Aorta (tissue), 5 donors: ENCODE results near the gene TEX52. TPM values are rescaled to one million over a fixed set of nuclear protein-coding genes. Genes with fewer than 3 reads are reported as not detected.
"Not testable (repeated sequence)": the region's sequence is repeated elsewhere in the genome, so short reads cannot be mapped to it uniquely, and the experiment has no call there.

Experiments
- ATAC-seq: fragments of 200-7000 bp; cut with Tn5 transposase; one replicate; pipeline ENCODE4 v1.9.1; 2022; ENCODE audit warnings: moderate library complexity; ENCODE audit not compliant: low FRiP score
- DNase-seq, 2 donors: peaks; one replicate each; pipeline ENCODE4 v3.0.0-alpha.2; 2020
- H3K27ac ChIP-seq, 2 donors: one replicate each; pipeline ENCODE4 v1.5.1; 2013; ENCODE audit warnings: low read length in 2 of 2, mild to moderate bottlenecking in 2 of 2, moderate library complexity in 2 of 2, control low read depth in 1 of 2, inconsistent platforms in 1 of 2, low read depth in 1 of 2
- H3K27me3 ChIP-seq, 2 donors: one replicate each; pipeline ENCODE4 v1.6.1; 2013; ENCODE audit warnings: control low read depth in 1 of 2, low read length in 1 of 2, mild to moderate bottlenecking in 1 of 2, moderate library complexity in 1 of 2; ENCODE audit not compliant: insufficient read depth in 2 of 2, control insufficient read depth in 1 of 2
- H3K36me3 ChIP-seq, 2 donors: one replicate each; pipeline ENCODE4 v1.6.1; 2013; ENCODE audit warnings: control low read depth in 1 of 2, low read length in 1 of 2, mild to moderate bottlenecking in 1 of 2; ENCODE audit not compliant: insufficient read depth in 2 of 2, control insufficient read depth in 1 of 2
- H3K4me1 ChIP-seq, 2 donors: one replicate each; pipeline ENCODE4 v1.6.1; 2013; ENCODE audit warnings: low read length in 2 of 2, control low read depth in 1 of 2, mild to moderate bottlenecking in 1 of 2, moderate library complexity in 1 of 2; ENCODE audit not compliant: insufficient read depth in 2 of 2, control insufficient read depth in 1 of 2
- H3K4me3 ChIP-seq, 2 donors: one replicate each; pipeline ENCODE4 v1.5.1; 2013; ENCODE audit warnings: low read length in 2 of 2, control low read depth in 1 of 2, mild to moderate bottlenecking in 1 of 2
- H3K9me3 ChIP-seq: one replicate; pipeline ENCODE4 v1.6.1; 2013; ENCODE audit warnings: mild to moderate bottlenecking, low read length; ENCODE audit not compliant: control insufficient read depth
- WGBS, 2 donors: extraction: QIAGEN DNeasy Blood & Tissue Kit; methylation state at CpG; one replicate each; pipeline ENCODE4 v1.1.7; 2013; 5-methylcytosine and 5-hydroxymethylcytosine counted together
- intact Hi-C, 2 donors: fragments of 100-400 bp; cut with DNase I; formaldehyde crosslinking; loops; one replicate each; pipeline versions ENCODE4 v1.14.2 to v1.15.0; 2022
- polyA plus RNA-seq, 2 donors: library from polyadenylated mRNA; stranded (reverse); fragments of 200-250 nt; gene quantifications; one replicate each; pipeline ENCODE4 v1.2.3, GENCODE V29; 2013
- total RNA-seq, 2 donors: library from RNA; stranded (reverse); fragmentation: NEBNext Ultra II Directional; extraction: Animal tissue kit (Norgen Biotek cat#: 25700); gene quantifications; one replicate each; pipeline ENCODE4 v1.2.1, GENCODE V29; 2021
- donor health status: healthy with polysubstance abuse.
- donor health status: Bipolar disorder and iron deficiency.
- donor health status: DM: no; HTN: no; CAD: no.
- donor health status: DM: no; HTN: no; CAD: no.
- donor health status: DM: yes; HTN: yes; CAD: no.

Gene TEX52
- total and polyA plus RNA-seq, 4 donors: not detected

- Histone ChIP-seq H3K27ac (peak within 1 kb of the TSS in 1 of 2 donors; percentile 80), H3K9me3 (no peaks in the 10 kb centered on the region), H3K4me1 (no peaks in the 10 kb centered on the region), H3K36me3 (no peaks in the 10 kb centered on the region), H3K4me3 (peak within 1 kb of the TSS; percentile 87 to 97), H3K27me3 (no peaks in the 10 kb centered on the region)
- ATAC-seq: peak; percentile 95
- 1% methylated on average over 54 to 70 of the region's 70 CpGs for WGBS, 2 donors
- DNase-seq: peak; percentile 94 to 96
- intact Hi-C loops: no loop called here
Observed at GRCh38 chr12:2877047-2877952, 20.5 kb upstream of the TEX52 start, which contains the start of the genes FOXM1 and RHNO1. TSS of gene FOXM1 (minus strand) at chr12:2877174. CDS start at chr12:2874478, 2,696 bp downstream. TSS of gene RHNO1 (plus strand) at chr12:2877223. CDS start at chr12:2885367, 8,144 bp downstream.

- ATAC-seq (peak; percentile 26), DNase-seq (peak in 1 of 2 donors; percentile 5)
- Histone ChIP-seq H3K27ac (no peak overlapping the region), H3K9me3 (no peaks in the 10 kb centered on the region), H3K36me3 (no peaks in the 10 kb centered on the region), H3K4me1 (no peaks in the 10 kb centered on the region), H3K4me3 (peak overlapping the region; percentile 87 to 97), H3K27me3 (no peaks in the 10 kb centered on the region)
- WGBS, 2 donors: 5% methylated on average over 36 to 38 of the region's 38 CpGs
- intact Hi-C loops: no loop called here
Observed at GRCh38 chr12:2876431-2877046, 19.7 kb upstream of the TEX52 start.

GRCh38 chr12:2868986-2869632, 12.3 kb upstream of the TEX52 start:
- H3K4me3 ChIP-seq, H3K36me3 ChIP-seq, H3K4me1 ChIP-seq, H3K9me3 ChIP-seq, H3K27me3 ChIP-seq, ATAC-seq, intact Hi-C loops, DNase-seq, H3K27ac ChIP-seq: not testable (repeated sequence)
- 90 to 94% methylated on average over 9 of the region's 9 CpGs for WGBS, 2 donors

- Histone ChIP-seq H3K4me1 (no peaks in the 10 kb centered on the region), H3K36me3 (no peaks in the 10 kb centered on the region), H3K9me3 (no peaks in the 10 kb centered on the region), H3K4me3 (no peak overlapping the region), H3K27me3 (no peaks in the 10 kb centered on the region), H3K27ac (no peak overlapping the region)
- intact Hi-C loops: no loop called here
- DNase-seq (no peak), ATAC-seq (no peak)
- WGBS, 2 donors: 95 to 97% methylated on average over 9 of the region's 9 CpGs
Observed at GRCh38 chr12:2864198-2864597, 7.4 kb upstream of the TEX52 start.

- H3K27ac ChIP-seq, H3K4me1 ChIP-seq, H3K36me3 ChIP-seq, intact Hi-C loops, H3K27me3 ChIP-seq, ATAC-seq, H3K9me3 ChIP-seq, DNase-seq, H3K4me3 ChIP-seq: not testable (repeated sequence)
- WGBS, 2 donors: 94 to 96% methylated on average over 7 of the region's 7 CpGs
Observed at GRCh38 chr12:2863402-2863801, 6.6 kb upstream of the TEX52 start.

GRCh38 chr12:2862876-2863275, 6.0 kb upstream of the TEX52 start:
- 90 to 91% methylated on average over 7 of the region's 7 CpGs for WGBS, 2 donors
- ATAC-seq (no peak), DNase-seq (no peak)
- H3K27ac ChIP-seq: no peak overlapping the region
- intact Hi-C loops: no loop called here
- H3K9me3 ChIP-seq: no peaks in the 10 kb centered on the region
- H3K36me3 ChIP-seq: no peaks in the 10 kb centered on the region
- no peaks in the 10 kb centered on the region for H3K4me1 ChIP-seq
- H3K4me3 ChIP-seq: no peak overlapping the region
- H3K27me3 ChIP-seq: no peaks in the 10 kb centered on the region

- intact Hi-C loops: no loop called here
- ATAC-seq (no peak), DNase-seq (no peak)
- H3K4me3 ChIP-seq: no peak overlapping the region
- no peaks in the 10 kb centered on the region for H3K27me3 ChIP-seq
- H3K4me1 ChIP-seq: no peaks in the 10 kb centered on the region
- H3K27ac ChIP-seq: no peak overlapping the region
- no peaks in the 10 kb centered on the region for H3K36me3 ChIP-seq
- H3K9me3 ChIP-seq: no peaks in the 10 kb centered on the region
Observed at GRCh38 chr12:2860170-2860569, 3.3 kb upstream of the TEX52 start.

- no peak overlapping the region for H3K4me3 ChIP-seq
- no peaks in the 10 kb centered on the region for H3K27me3 ChIP-seq
- H3K4me1 ChIP-seq: no peaks in the 10 kb centered on the region
- WGBS, 2 donors: 89 to 91% methylated on average over 12 of the region's 12 CpGs
- no peaks in the 10 kb centered on the region for H3K36me3 ChIP-seq
- no peak overlapping the region for H3K27ac ChIP-seq
- DNase-seq: no peak
- ATAC-seq: no peak
- intact Hi-C loops: loop anchor here in 1 of 2 donors (5.0 kb wide), 1 partner anchor 178 kb away; no protein-coding TSS in a partner anchor
- H3K9me3 ChIP-seq: no peaks in the 10 kb centered on the region
Observed at GRCh38 chr12:2858944-2859421, 2.1 kb upstream of the TEX52 start.
